Mesenchymal stem cell (in vitro differentiated cells and primary cell): Measurements from ENCODE around the gene PUM1.
A peak's percentile ranks its signal among the peaks of the same experiment; 100 is the strongest.

Source experiments
- DNase-seq: peaks from one replicate; pipeline ENCODE4 v3.0.0-alpha.2; 2013
- H2AFZ ChIP-seq: one replicate; pipeline ENCODE4 v1.6.1; 2013; ENCODE audit warnings: low read depth, mild to moderate bottlenecking, control low read depth, inconsistent platforms, low read length, moderate library complexity
- H2AK5ac ChIP-seq: 2 replicates; pipeline ENCODE4 v1.6.1; 2013; ENCODE audit warnings: low read length, moderate library complexity, mild to moderate bottlenecking, inconsistent platforms; ENCODE audit not compliant: severe bottlenecking
- H2BK120ac ChIP-seq: one replicate; pipeline ENCODE4 v1.6.1; 2013; ENCODE audit warnings: low read depth, mild to moderate bottlenecking, inconsistent platforms, low read length, moderate library complexity
- H2BK12ac ChIP-seq, 2 experiments: one replicate each; pipeline ENCODE4 v1.6.1; 2013; ENCODE audit warnings: inconsistent platforms in 2 of 2, low read length in 2 of 2, mild to moderate bottlenecking in 2 of 2, moderate library complexity in 2 of 2, control low read depth in 1 of 2
- H2BK15ac ChIP-seq: one replicate; pipeline ENCODE4 v1.6.1; 2013; ENCODE audit warnings: mild to moderate bottlenecking, low read depth, inconsistent platforms; ENCODE audit not compliant: poor library complexity, severe bottlenecking
- H2BK5ac ChIP-seq: 2 replicates; pipeline ENCODE4 v1.6.1; 2013; ENCODE audit warnings: low read depth, mild to moderate bottlenecking, low read length, control low read depth, inconsistent platforms; ENCODE audit not compliant: poor library complexity, severe bottlenecking
- H3K14ac ChIP-seq, 2 experiments: one replicate each; pipeline ENCODE4 v1.6.1; 2013; ENCODE audit warnings: inconsistent platforms in 2 of 2, low read length in 2 of 2, control low read depth in 1 of 2, mild to moderate bottlenecking in 1 of 2, moderate library complexity in 1 of 2
- H3K18ac ChIP-seq, 2 experiments: one replicate each; pipeline ENCODE4 v1.6.1; 2013; ENCODE audit warnings: inconsistent platforms in 2 of 2, low read length in 2 of 2, control low read depth in 1 of 2, low read depth in 1 of 2, mild to moderate bottlenecking in 1 of 2
- H3K23ac ChIP-seq, 2 experiments: one replicate each; pipeline ENCODE4 v1.6.1; 2013; ENCODE audit warnings: inconsistent platforms in 2 of 2, low read length in 2 of 2, mild to moderate bottlenecking in 2 of 2, moderate library complexity in 2 of 2, control low read depth in 1 of 2
- H3K27ac ChIP-seq: 2 replicates; pipeline ENCODE4 v1.5.1; 2013; ENCODE audit warnings: mild to moderate bottlenecking, moderate library complexity, low read length, control low read depth, inconsistent platforms; ENCODE audit not compliant: poor library complexity, severe bottlenecking
- H3K27me3 ChIP-seq, 2 experiments: 2 replicates each; pipeline versions ENCODE4 v1.6.1 to v1.7.0; 2013; ENCODE audit warnings: low read length in 2 of 2, mild to moderate bottlenecking in 2 of 2, moderate library complexity in 2 of 2, control low read depth in 1 of 2, inconsistent platforms in 1 of 2; ENCODE audit not compliant: control insufficient read depth in 1 of 2, insufficient read depth in 1 of 2
- H3K36me3 ChIP-seq, 2 experiments: 2 replicates each; pipeline versions ENCODE4 v1.6.1 to v1.7.0; 2013; ENCODE audit warnings: low read length in 2 of 2, control low read depth in 1 of 2, inconsistent platforms in 1 of 2, low read depth in 1 of 2, mild to moderate bottlenecking in 1 of 2; ENCODE audit not compliant: insufficient read depth in 2 of 2, control insufficient read depth in 1 of 2
- H3K4ac ChIP-seq, 2 experiments: one replicate each; pipeline ENCODE4 v1.6.1; 2013; ENCODE audit warnings: inconsistent platforms in 2 of 2, low read length in 2 of 2, mild to moderate bottlenecking in 2 of 2, moderate library complexity in 2 of 2, control low read depth in 1 of 2, low read depth in 1 of 2
- H3K4me1 ChIP-seq: 2 replicates; pipeline ENCODE4 v1.6.1; 2013; ENCODE audit warnings: low read depth, low read length, control low read depth; ENCODE audit not compliant: control insufficient read depth, insufficient read depth
- H3K4me2 ChIP-seq: 2 replicates; pipeline ENCODE4 v1.6.1; 2013; ENCODE audit warnings: low read length, mild to moderate bottlenecking, inconsistent platforms; ENCODE audit not compliant: poor library complexity, severe bottlenecking
- H3K4me3 ChIP-seq, 2 experiments: 2 replicates each; pipeline versions ENCODE4 v1.5.1 to v1.7.0; 2013; ENCODE audit warnings: low read length in 2 of 2, mild to moderate bottlenecking in 2 of 2, control low read depth in 1 of 2, low read depth in 1 of 2; ENCODE audit not compliant: insufficient read depth in 1 of 2
- H3K79me1 ChIP-seq: replicated peaks from 2 replicates; pipeline ENCODE4 v1.6.1; 2013; ENCODE audit warnings: mild to moderate bottlenecking, control low read depth, low read length, inconsistent platforms; ENCODE audit not compliant: poor library complexity, severe bottlenecking
- H3K9ac ChIP-seq: 2 replicates; pipeline ENCODE4 v1.7.0; 2013; ENCODE audit warnings: mild to moderate bottlenecking, low read length, moderate library complexity
- H3K9me3 ChIP-seq: 2 replicates; pipeline ENCODE4 v1.7.0; 2013; ENCODE audit warnings: mild to moderate bottlenecking, low read length; ENCODE audit not compliant: control insufficient read depth
- H4K8ac ChIP-seq: one replicate; pipeline ENCODE4 v1.6.1; 2013; ENCODE audit warnings: inconsistent platforms, mild to moderate bottlenecking, low read length, moderate library complexity
- H4K91ac ChIP-seq: one replicate; pipeline ENCODE4 v1.6.1; 2013; ENCODE audit warnings: mild to moderate bottlenecking, low read length, inconsistent platforms
- WGBS: methylation state at CpG from one replicate; pipeline ENCODE4 v1.1.7; 2013; ENCODE audit warnings: mixed read lengths; 5-methylcytosine and 5-hydroxymethylcytosine counted together

PUM1 gene

GRCh38 chr1:30905916-30906620 lies 159.4 kb downstream of the PUM1 start:
- no peak overlapping the region for H2BK15ac ChIP-seq
- H3K4me2 ChIP-seq: no peak overlapping the region
- H2AK5ac ChIP-seq: no peak overlapping the region
- no peaks in the 10 kb centered on the region for H3K9me3 ChIP-seq
- H3K27me3 ChIP-seq: peaks cover 0 to 6% of the 10 kb centered on the region in 2 experiments
- WGBS: 84% methylated on average over 9 of the region's 9 CpGs
- no peak overlapping the region for H2BK120ac ChIP-seq
- H3K18ac ChIP-seq: peak overlapping the region in 1 of 2 experiments; percentile 25
- H3K4ac ChIP-seq: no peak overlapping the region
- H4K91ac ChIP-seq: peak overlapping the region; percentile 37
- H2AFZ ChIP-seq: no peak overlapping the region
- H3K27ac ChIP-seq: no peak overlapping the region
- peaks cover 36% of the 10 kb centered on the region for H3K4me1 ChIP-seq
- peak overlapping the region in 1 of 2 experiments; percentile 73 for H3K14ac ChIP-seq
- H3K9ac ChIP-seq: no peak overlapping the region
- H2BK5ac ChIP-seq: no peak overlapping the region
- DNase-seq: no peak
- H2BK12ac ChIP-seq: peak overlapping the region in 1 of 2 experiments; percentile 2
- H4K8ac ChIP-seq: no peak overlapping the region
- no peak overlapping the region for H3K23ac ChIP-seq
- peaks cover 0 to 3% of the 10 kb centered on the region in 2 experiments for H3K36me3 ChIP-seq
- peaks cover 23% of the 10 kb centered on the region for H3K79me1 ChIP-seq
- no peak overlapping the region for H3K4me3 ChIP-seq

DNA sequence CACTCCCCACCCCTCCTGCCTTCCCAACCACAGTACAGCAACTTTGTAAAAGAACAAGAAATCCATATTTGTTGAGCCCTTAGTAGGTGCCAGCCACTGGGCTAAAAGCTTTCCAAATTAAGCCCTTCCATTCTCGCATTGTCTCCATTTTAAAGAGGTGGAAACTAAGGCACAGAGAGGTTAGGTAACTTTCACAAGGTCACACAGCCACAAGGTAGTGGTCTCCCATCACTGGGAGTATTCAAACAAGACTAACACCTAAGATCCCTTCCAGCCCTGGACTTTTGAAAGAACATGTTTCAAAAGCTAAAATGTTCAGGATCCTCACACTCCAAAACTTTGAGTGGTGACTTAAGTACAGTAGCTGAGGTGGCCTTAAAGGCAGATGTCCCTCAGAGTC lies 160.1 kb downstream of the PUM1 start:
- Histone ChIP-seq H3K18ac (peak overlapping the region in 1 of 2 experiments; percentile 25), H3K14ac (no peak overlapping the region), H3K9me3 (no peaks in the 10 kb centered on the region), H4K91ac (no peak overlapping the region), H3K23ac (no peak overlapping the region), H3K4me2 (no peak overlapping the region), H4K8ac (no peak overlapping the region), H2AK5ac (no peak overlapping the region), H2BK15ac (peak overlapping the region; percentile 60), H3K36me3 (peaks cover 0 to 3% of the 10 kb centered on the region in 2 experiments), H3K4me1 (peaks cover 39% of the 10 kb centered on the region), H2BK12ac (no peak overlapping the region), H3K27me3 (peaks cover 0 to 6% of the 10 kb centered on the region in 2 experiments), H3K79me1 (peaks cover 24% of the 10 kb centered on the region), H3K4me3 (no peak overlapping the region), H2BK120ac (no peak overlapping the region), H3K4ac (no peak overlapping the region), H2BK5ac (no peak overlapping the region), H3K9ac (no peak overlapping the region), H3K27ac (no peak overlapping the region), H2AFZ (no peak overlapping the region)
- 100% methylated on average over 1 of the region's 1 CpG for WGBS
- DNase-seq: no peak

DNA sequence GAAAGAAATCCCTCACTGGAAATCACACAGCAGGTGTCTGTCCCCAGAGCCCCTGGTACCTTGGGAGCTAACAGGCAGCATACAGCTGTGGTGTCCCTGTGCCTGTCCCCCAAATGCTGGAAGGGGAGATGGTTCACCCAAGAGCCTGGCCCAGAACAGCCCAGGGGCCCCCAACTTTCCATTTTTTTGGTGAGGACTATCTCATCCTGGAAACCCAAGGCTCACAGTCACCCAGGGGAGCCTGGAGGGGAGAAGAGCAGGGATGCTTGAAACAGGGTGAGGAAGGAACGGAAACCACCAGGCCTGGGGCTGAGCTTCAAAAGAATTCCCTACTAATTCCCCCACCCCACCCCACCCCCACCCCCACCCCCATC lies 160.6 kb downstream of the PUM1 start:
- no peak for DNase-seq
- H3K4ac ChIP-seq: no peak overlapping the region
- no peak overlapping the region for H4K91ac ChIP-seq
- H3K14ac ChIP-seq: no peak overlapping the region
- H2BK120ac ChIP-seq: no peak overlapping the region
- H3K18ac ChIP-seq: no peak overlapping the region
- no peak overlapping the region for H3K4me2 ChIP-seq
- no peak overlapping the region for H3K4me3 ChIP-seq
- no peaks in the 10 kb centered on the region for H3K9me3 ChIP-seq
- H3K79me1 ChIP-seq: peaks cover 24% of the 10 kb centered on the region
- H4K8ac ChIP-seq: no peak overlapping the region
- H2AK5ac ChIP-seq: no peak overlapping the region
- H2AFZ ChIP-seq: no peak overlapping the region
- H2BK12ac ChIP-seq: no peak overlapping the region
- H2BK15ac ChIP-seq: no peak overlapping the region
- H3K4me1 ChIP-seq: peaks cover 39% of the 10 kb centered on the region
- peaks cover 0 to 3% of the 10 kb centered on the region in 2 experiments for H3K36me3 ChIP-seq
- H2BK5ac ChIP-seq: no peak overlapping the region
- H3K27ac ChIP-seq: no peak overlapping the region
- peaks cover 0 to 6% of the 10 kb centered on the region in 2 experiments for H3K27me3 ChIP-seq
- no peak overlapping the region for H3K9ac ChIP-seq
- WGBS: no CpG with 5 or more reads among the region's 1 CpG
- no peak overlapping the region for H3K23ac ChIP-seq

DNA sequence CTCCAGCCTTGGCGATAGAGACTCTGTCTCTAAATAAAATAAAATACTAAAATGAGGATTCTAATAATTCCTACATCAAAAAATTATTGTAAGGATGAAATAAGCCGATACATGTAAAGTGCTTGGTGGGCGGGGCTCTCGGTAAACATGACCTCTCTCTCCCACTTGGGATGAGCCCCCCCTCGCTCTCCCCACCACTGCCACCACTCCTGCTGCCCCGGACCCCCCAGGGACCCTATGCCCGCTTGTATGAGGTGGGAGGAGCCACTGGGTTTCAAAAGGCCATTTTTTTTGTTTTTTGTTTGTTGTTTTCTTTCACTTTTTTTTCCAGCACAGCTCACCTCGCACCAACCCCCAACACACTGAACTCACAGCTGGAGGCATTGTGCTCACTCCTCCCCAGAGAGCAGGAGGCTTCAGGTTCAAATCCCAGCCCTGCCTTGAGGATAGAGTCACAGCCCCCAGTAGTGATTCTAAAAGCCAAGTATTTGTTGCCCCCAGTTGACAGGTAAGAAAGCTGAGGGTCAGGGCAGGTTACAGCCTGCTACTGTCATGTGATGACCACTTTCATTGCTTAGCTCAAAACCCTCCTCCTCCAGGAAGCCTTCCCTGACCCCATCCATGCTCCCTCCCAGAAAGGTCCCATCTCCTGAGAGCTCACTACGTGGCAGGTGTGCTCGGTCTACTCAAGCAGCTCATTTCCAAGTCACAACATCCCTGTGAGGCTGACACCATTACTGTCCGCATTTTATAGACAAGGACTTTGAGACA lies 161.1 kb downstream of the PUM1 start:
- H3K27ac ChIP-seq: no peak overlapping the region
- no peak overlapping the region for H3K18ac ChIP-seq
- H2BK15ac ChIP-seq: no peak overlapping the region
- H3K14ac ChIP-seq: no peak overlapping the region
- no peak overlapping the region for H3K4ac ChIP-seq
- no peak overlapping the region for H3K23ac ChIP-seq
- H4K8ac ChIP-seq: no peak overlapping the region
- H3K79me1 ChIP-seq: peaks cover 24% of the 10 kb centered on the region
- no peak overlapping the region for H4K91ac ChIP-seq
- no peaks in the 10 kb centered on the region for H3K9me3 ChIP-seq
- H2BK5ac ChIP-seq: no peak overlapping the region
- no peak overlapping the region for H2BK120ac ChIP-seq
- peaks cover 34% of the 10 kb centered on the region for H3K4me1 ChIP-seq
- H3K4me3 ChIP-seq: no peak overlapping the region
- no peak for DNase-seq
- H2BK12ac ChIP-seq: no peak overlapping the region
- WGBS: 90% methylated on average over 7 of the region's 11 CpGs
- peaks cover 0 to 3% of the 10 kb centered on the region in 2 experiments for H3K27me3 ChIP-seq
- no peak overlapping the region for H3K4me2 ChIP-seq
- no peak overlapping the region for H2AFZ ChIP-seq
- no peak overlapping the region for H2AK5ac ChIP-seq
- no peak overlapping the region for H3K9ac ChIP-seq
- peaks cover 0 to 3% of the 10 kb centered on the region in 2 experiments for H3K36me3 ChIP-seq
